Natural killer cell (primary cell): Measurements from ENCODE around the gene RBL2. TPM values are rescaled to one million over a fixed set of nuclear protein-coding genes. Genes with fewer than 3 reads are reported as not detected.

Experiments
- ATAC-seq, 3 donors: fragments of 150-1000 bp in 2 of 3; fragments of 200-7000 bp in 1 of 3; cut with Tn5 transposase; 1 replicate in 1 of 3; 2 replicates in 2 of 3; pipeline ENCODE4 v1.10.0; 2021; ENCODE audit warnings: mild to moderate bottlenecking in 2 of 3, moderate library complexity in 2 of 3
- DNase-seq, 2 donors: peaks; one replicate each; pipeline versions ENCODE4 v3.0.0 to v3.0.0-alpha.2; 2013 to 2021; ENCODE audit warnings: mixed read lengths in 1 of 2
- H3K27ac ChIP-seq: one replicate; pipeline ENCODE4 v1.5.1; 2013; ENCODE audit warnings: mild to moderate bottlenecking, low read length
- H3K27me3 ChIP-seq: one replicate; pipeline ENCODE4 v1.6.1; 2013; ENCODE audit warnings: low read length; ENCODE audit not compliant: control insufficient read depth, insufficient read depth
- H3K36me3 ChIP-seq: one replicate; pipeline ENCODE4 v1.6.1; 2013; ENCODE audit warnings: low read length; ENCODE audit not compliant: control insufficient read depth, insufficient read depth
- H3K4me1 ChIP-seq: one replicate; pipeline ENCODE4 v1.6.1; 2013; ENCODE audit warnings: low read length; ENCODE audit not compliant: control insufficient read depth, insufficient read depth
- H3K4me3 ChIP-seq: one replicate; pipeline ENCODE4 v1.5.1; 2013; ENCODE audit warnings: low read length
- H3K9me3 ChIP-seq: one replicate; pipeline ENCODE4 v1.6.1; 2013; ENCODE audit warnings: low read length; ENCODE audit not compliant: control insufficient read depth, insufficient read depth
- H3K27ac Mint-ChIP-seq, 2 donors: one replicate each; pipeline ENCODE4 v1.8.0; 2022; ENCODE audit warnings: mild to moderate bottlenecking in 2 of 2, mixed read lengths in 2 of 2, moderate library complexity in 1 of 2
- H3K27me3 Mint-ChIP-seq, 2 donors: one replicate each; pipeline ENCODE4 v1.8.0; 2022; ENCODE audit warnings: low read depth in 2 of 2, mixed read lengths in 2 of 2
- H3K36me3 Mint-ChIP-seq: one replicate; pipeline ENCODE4 v1.8.0; 2022; ENCODE audit warnings: mixed read lengths
- H3K4me1 Mint-ChIP-seq, 2 donors: one replicate each; pipeline ENCODE4 v1.8.0; 2022; ENCODE audit warnings: mixed read lengths in 2 of 2
- H3K4me3 Mint-ChIP-seq: one replicate; pipeline ENCODE4 v1.8.0; 2022; ENCODE audit warnings: mild to moderate bottlenecking, moderate library complexity, mixed read lengths
- H3K9me3 Mint-ChIP-seq, 2 donors: one replicate each; pipeline ENCODE4 v1.8.0; 2022; ENCODE audit warnings: mixed read lengths in 2 of 2
- WGBS: methylation state at CpG from one replicate; pipeline ENCODE4 v1.1.7; 2013; ENCODE audit warnings: missing lambda C conversion rate; ENCODE audit not compliant: insufficient coverage; 5-methylcytosine and 5-hydroxymethylcytosine counted together
- intact Hi-C: fragments of 100-400 bp; cut with micrococcal nuclease; formaldehyde crosslinking; loops from one replicate; pipeline ENCODE4 v1.14.2; 2022
- total RNA-seq, 4 donors: library from RNA; stranded (reverse); fragments of 120-200 nt in 1 of 4; gene quantifications; one replicate each; pipeline versions ENCODE4 v1.2.3 to v1.2.4, GENCODE V29; 2013 to 2022
- TF ChIP-seq, protein P1 (sequence below): fragments of 200-600 bp; IDR thresholded peaks from one replicate; pipeline ENCODE4 v1.8.0; 2022; ENCODE audit warnings: antibody characterized with exemption

RBL2 gene
- total RNA-seq, 3 donors from 2014 or later (not counting 1 experiment from before 2014, with no cell fraction given): 140 to 222 (median 175) TPM

GRCh38 chr16:53503270-53503923, 69.1 kb downstream of the RBL2 start:
- Mint-ChIP-seq H3K9me3 (no peaks in the 10 kb centered on the region), H3K4me1 (peaks cover 41 to 44% of the 10 kb centered on the region in 2 donors), H3K27me3 (no peaks in the 10 kb centered on the region), H3K27ac (peak overlapping the region; percentile 96), H3K4me3 (peak overlapping the region; percentile 92), H3K36me3 (no peaks in the 10 kb centered on the region)
- TF ChIP-seq, protein P1, sequence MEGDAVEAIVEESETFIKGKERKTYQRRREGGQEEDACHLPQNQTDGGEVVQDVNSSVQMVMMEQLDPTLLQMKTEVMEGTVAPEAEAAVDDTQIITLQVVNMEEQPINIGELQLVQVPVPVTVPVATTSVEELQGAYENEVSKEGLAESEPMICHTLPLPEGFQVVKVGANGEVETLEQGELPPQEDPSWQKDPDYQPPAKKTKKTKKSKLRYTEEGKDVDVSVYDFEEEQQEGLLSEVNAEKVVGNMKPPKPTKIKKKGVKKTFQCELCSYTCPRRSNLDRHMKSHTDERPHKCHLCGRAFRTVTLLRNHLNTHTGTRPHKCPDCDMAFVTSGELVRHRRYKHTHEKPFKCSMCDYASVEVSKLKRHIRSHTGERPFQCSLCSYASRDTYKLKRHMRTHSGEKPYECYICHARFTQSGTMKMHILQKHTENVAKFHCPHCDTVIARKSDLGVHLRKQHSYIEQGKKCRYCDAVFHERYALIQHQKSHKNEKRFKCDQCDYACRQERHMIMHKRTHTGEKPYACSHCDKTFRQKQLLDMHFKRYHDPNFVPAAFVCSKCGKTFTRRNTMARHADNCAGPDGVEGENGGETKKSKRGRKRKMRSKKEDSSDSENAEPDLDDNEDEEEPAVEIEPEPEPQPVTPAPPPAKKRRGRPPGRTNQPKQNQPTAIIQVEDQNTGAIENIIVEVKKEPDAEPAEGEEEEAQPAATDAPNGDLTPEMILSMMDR: no peak
- Histone ChIP-seq H3K27me3 (no peaks in the 10 kb centered on the region), H3K36me3 (peaks cover 5% of the 10 kb centered on the region), H3K4me3 (peak overlapping the region; percentile 73), H3K4me1 (peaks cover 29% of the 10 kb centered on the region), H3K9me3 (no peaks in the 10 kb centered on the region), H3K27ac (peak overlapping the region; percentile 87)
- DNase-seq (peak; percentile 99 to 100), ATAC-seq (peak; percentile 90 to 98 (median 91))
- WGBS: under 1% methylated on average over 46 of the region's 46 CpGs
- intact Hi-C loops: loop anchor here (1.0 to 10.0 kb wide), 4 partner anchors 15 to 369 kb away; no protein-coding TSS in a partner anchor

DNA sequence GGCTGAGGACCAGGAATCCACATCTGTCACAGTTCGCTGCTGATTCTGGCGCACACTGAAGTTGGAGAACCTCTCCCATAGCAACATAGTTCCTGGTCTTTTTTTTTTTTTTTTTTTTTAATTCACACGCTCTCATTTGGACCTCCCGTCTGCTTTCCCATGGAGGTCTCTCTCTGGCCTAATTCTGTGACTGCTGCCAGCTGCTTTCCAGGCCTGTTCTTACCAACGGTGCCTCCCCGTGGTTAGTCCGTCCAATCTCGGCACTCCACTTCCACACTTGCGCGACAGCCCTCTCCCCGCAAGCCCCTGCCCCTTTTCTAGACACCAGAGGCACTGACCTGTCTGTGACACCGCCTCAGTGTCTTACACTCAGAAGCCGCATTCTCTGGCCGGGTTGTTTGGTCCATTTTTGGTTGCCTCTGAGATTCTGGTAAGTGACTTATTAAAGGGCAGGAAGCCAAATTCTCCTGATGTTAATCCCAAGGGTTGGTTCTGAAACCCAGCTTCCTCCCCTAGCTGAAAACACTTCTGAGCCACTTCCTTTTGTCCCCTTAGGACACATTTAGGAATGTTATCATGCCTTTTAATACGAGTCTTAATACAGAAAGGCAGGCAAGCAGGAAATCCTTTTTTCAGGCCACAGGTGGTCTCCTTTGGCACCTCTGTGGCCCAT, 69.9 kb downstream of the RBL2 start:
- peak overlapping the region; percentile 96 for H3K27ac Mint-ChIP-seq
- peak; percentile 30 to 60 for DNase-seq
- H3K36me3 ChIP-seq: peaks cover 1% of the 10 kb centered on the region
- H3K4me3 ChIP-seq: peak overlapping the region; percentile 73
- peak overlapping the region; percentile 92 for H3K4me3 Mint-ChIP-seq
- no peak for ATAC-seq
- TF ChIP-seq, protein P1: no peak
- WGBS: 6% methylated on average over 15 of the region's 15 CpGs
- peaks cover 38 to 41% of the 10 kb centered on the region in 2 donors for H3K4me1 Mint-ChIP-seq
- H3K27me3 ChIP-seq: no peaks in the 10 kb centered on the region
- no peaks in the 10 kb centered on the region for H3K36me3 Mint-ChIP-seq
- H3K9me3 ChIP-seq: no peaks in the 10 kb centered on the region
- intact Hi-C loops: loop anchor here (1.0 to 10.0 kb wide), 4 partner anchors 15 to 369 kb away; no protein-coding TSS in a partner anchor
- H3K9me3 Mint-ChIP-seq: no peaks in the 10 kb centered on the region
- peak overlapping the region; percentile 87 for H3K27ac ChIP-seq
- H3K27me3 Mint-ChIP-seq: no peaks in the 10 kb centered on the region
- peaks cover 29% of the 10 kb centered on the region for H3K4me1 ChIP-seq

DNA sequence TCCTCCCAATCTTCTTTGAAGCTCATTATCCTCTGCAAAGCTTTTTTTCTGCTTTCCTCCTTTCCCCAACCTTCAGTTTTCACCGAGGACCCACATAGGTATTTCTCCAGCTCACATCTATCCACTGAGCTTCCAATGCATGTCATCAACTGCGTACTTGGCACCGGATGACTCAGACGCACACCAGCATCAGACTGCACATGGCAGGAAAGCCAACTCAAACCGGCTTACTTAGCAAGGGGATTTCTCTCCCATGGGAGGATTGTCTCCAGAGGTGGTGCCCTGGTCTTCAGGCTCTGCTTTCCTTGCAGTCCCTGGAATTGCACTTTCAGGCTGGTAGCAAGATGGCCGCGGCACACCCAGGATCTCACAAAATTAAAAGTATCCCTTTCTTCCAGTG, 70.4 kb downstream of the RBL2 start:
- intact Hi-C loops: loop anchor here (10.0 kb wide), 1 partner anchor 370 kb away; no protein-coding TSS in a partner anchor

More for the DNA sequence above, 70.4 kb downstream of the RBL2 start:
- H3K36me3 ChIP-seq: no peaks in the 10 kb centered on the region
- TF ChIP-seq, protein P1: no peak
- H3K27me3 ChIP-seq: no peaks in the 10 kb centered on the region
- Mint-ChIP-seq H3K27ac (peak overlapping the region; percentile 96), H3K36me3 (no peaks in the 10 kb centered on the region), H3K4me1 (peaks cover 38 to 41% of the 10 kb centered on the region in 2 donors), H3K4me3 (peak overlapping the region; percentile 92), H3K9me3 (no peaks in the 10 kb centered on the region), H3K27me3 (no peaks in the 10 kb centered on the region)
- H3K9me3 ChIP-seq: no peaks in the 10 kb centered on the region
- DNase-seq: peak in 1 of 2 donors; percentile 64
- H3K27ac ChIP-seq: peak overlapping the region; percentile 87
- H3K4me1 ChIP-seq: peaks cover 29% of the 10 kb centered on the region
- WGBS: 79% methylated on average over 7 of the region's 7 CpGs
- H3K4me3 ChIP-seq: no peak overlapping the region
- ATAC-seq: no peak
